Karpas-422 (cell line): ENCODE results near the gene MAP3K20. TPM values are rescaled to one million over a fixed set of nuclear protein-coding genes. Genes with fewer than 3 reads are reported as not detected.

Experiments
- DNase-seq: peaks from one replicate; pipeline ENCODE4 v3.0.0-alpha.2; 2015
- H2AFZ ChIP-seq: fragments of 200-600 bp; sonication (generic); 2 replicates; pipeline ENCODE4 v1.6.1; 2014; ENCODE audit warnings: antibody characterized with exemption, low read length, mixed read lengths
- H3K27ac ChIP-seq: fragments of 200-600 bp; sonication (generic); 2 replicates; pipeline ENCODE4 v1.5.1; 2014; ENCODE audit warnings: mild to moderate bottlenecking, low read length, moderate library complexity
- H3K27me3 ChIP-seq: fragments of 200-600 bp; sonication (generic); 2 replicates; pipeline ENCODE4 v1.6.1; 2014; ENCODE audit warnings: low read length, mixed read lengths
- H3K36me3 ChIP-seq: fragments of 200-600 bp; sonication (generic); 2 replicates; pipeline ENCODE4 v1.6.1; 2014; ENCODE audit warnings: low read length, mixed read lengths; ENCODE audit not compliant: insufficient read depth
- H3K4me1 ChIP-seq: fragments of 200-600 bp; sonication (generic); 2 replicates; pipeline ENCODE4 v1.6.1; 2014; ENCODE audit warnings: mild to moderate bottlenecking, low read length, mixed read lengths
- H3K4me2 ChIP-seq: fragments of 200-600 bp; sonication (generic); 2 replicates; pipeline ENCODE4 v1.6.1; 2014; ENCODE audit warnings: low read length, low read depth, mild to moderate bottlenecking; ENCODE audit not compliant: poor library complexity, severe bottlenecking
- H3K4me3 ChIP-seq: fragments of 200-600 bp; sonication (generic); 2 replicates; pipeline ENCODE4 v1.5.1; 2014; ENCODE audit warnings: mild to moderate bottlenecking, antibody characterized with exemption, low read length, mixed read lengths
- H3K79me2 ChIP-seq: fragments of 200-600 bp; sonication (generic); 2 replicates; pipeline ENCODE4 v1.6.1; 2014; ENCODE audit warnings: mild to moderate bottlenecking, low read length, mixed read lengths
- H3K9ac ChIP-seq: fragments of 200-600 bp; sonication (generic); 2 replicates; pipeline ENCODE4 v1.6.0; 2014; ENCODE audit warnings: low read length
- H3K9me2 ChIP-seq: fragments of 200-600 bp; sonication (generic), shearing (Covaris generic); replicated peaks from 2 replicates; pipeline ENCODE4 v1.6.0; 2014; ENCODE audit warnings: mild to moderate bottlenecking, low read length, moderate library complexity; ENCODE audit not compliant: insufficient read depth
- H3K9me3 ChIP-seq: fragments of 300-700, 200-600 bp; sonication (generic); 2 replicates; pipeline ENCODE4 v1.6.1; 2014; ENCODE audit warnings: low read length, mixed read lengths
- H4K20me1 ChIP-seq: fragments of 200-600 bp; sonication (generic); 2 replicates; pipeline ENCODE4 v1.6.1; 2014; ENCODE audit warnings: mild to moderate bottlenecking, antibody characterized with exemption, low read length, low read depth; ENCODE audit not compliant: insufficient read depth
- total RNA-seq: library from RNA; depleted of rRNA; stranded (reverse); fragments of >200 nt; shearing (Covaris generic); gene quantifications from 2 replicates; pipeline ENCODE4 v1.2.3, GENCODE V29; 2014; ENCODE audit warnings: low replicate concordance

Gene MAP3K20
- total RNA-seq, 1 experiment from 2014 or later = 0.34 TPM

GRCh38 chr2:173148520-173148919, 72.9 kb downstream of the MAP3K20 start:
- no peak overlapping the region for H3K27ac ChIP-seq
- no peak overlapping the region for H2AFZ ChIP-seq
- no peaks in the 10 kb centered on the region for H3K9me2 ChIP-seq
- no peaks in the 10 kb centered on the region for H3K4me1 ChIP-seq
- H3K27me3 ChIP-seq = no peaks in the 10 kb centered on the region
- H3K9me3 ChIP-seq = no peaks in the 10 kb centered on the region
- H3K4me2 ChIP-seq = no peak overlapping the region
- no peak overlapping the region for H3K9ac ChIP-seq
- H4K20me1 ChIP-seq = no peaks in the 10 kb centered on the region
- H3K36me3 ChIP-seq = no peaks in the 10 kb centered on the region
- no peak overlapping the region for H3K4me3 ChIP-seq
- H3K79me2 ChIP-seq = no peaks in the 10 kb centered on the region
- no peak for DNase-seq

DNA sequence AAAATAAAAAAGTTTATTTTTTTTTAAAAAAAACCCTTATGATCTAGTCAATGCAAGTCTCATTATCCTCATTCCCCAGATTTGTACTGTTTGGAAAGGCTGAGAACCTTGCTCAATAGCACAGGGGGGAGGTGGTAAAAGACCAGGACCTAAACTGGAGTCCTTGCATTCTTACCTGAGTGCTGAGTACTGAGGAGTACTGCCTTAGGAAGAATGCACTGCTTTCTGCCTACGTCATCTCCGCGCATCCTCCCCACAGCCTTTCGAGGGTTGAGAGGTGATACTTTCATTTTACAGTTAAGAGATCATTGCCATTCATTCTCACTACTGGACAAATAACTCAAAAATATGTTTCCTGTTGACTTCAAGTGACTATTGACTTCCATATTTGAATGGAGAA, 73.8 kb downstream of the MAP3K20 start:
- Histone ChIP-seq H3K79me2 (no peaks in the 10 kb centered on the region), H3K9me2 (no peaks in the 10 kb centered on the region), H2AFZ (no peak overlapping the region), H3K4me2 (no peak overlapping the region), H4K20me1 (no peaks in the 10 kb centered on the region), H3K9me3 (no peaks in the 10 kb centered on the region), H3K36me3 (no peaks in the 10 kb centered on the region), H3K4me1 (no peaks in the 10 kb centered on the region), H3K27me3 (no peaks in the 10 kb centered on the region), H3K9ac (no peak overlapping the region), H3K4me3 (no peak overlapping the region), H3K27ac (no peak overlapping the region)
- DNase-seq = no peak

GRCh38 chr2:173150087-173150486, 74.4 kb downstream of the MAP3K20 start:
- Histone ChIP-seq H3K36me3 (no peaks in the 10 kb centered on the region), H3K9me3 (no peaks in the 10 kb centered on the region), H3K27me3 (no peaks in the 10 kb centered on the region), H3K4me2 (no peak overlapping the region), H2AFZ (no peak overlapping the region), H4K20me1 (no peaks in the 10 kb centered on the region), H3K4me3 (no peak overlapping the region), H3K9ac (no peak overlapping the region), H3K27ac (no peak overlapping the region), H3K79me2 (no peaks in the 10 kb centered on the region), H3K4me1 (no peaks in the 10 kb centered on the region), H3K9me2 (no peaks in the 10 kb centered on the region)
- no peak for DNase-seq

GRCh38 chr2:173150963-173151362, 75.3 kb downstream of the MAP3K20 start:
- DNase-seq = no peak
- Histone ChIP-seq H3K79me2 (no peaks in the 10 kb centered on the region), H3K4me2 (no peak overlapping the region)

DNA sequence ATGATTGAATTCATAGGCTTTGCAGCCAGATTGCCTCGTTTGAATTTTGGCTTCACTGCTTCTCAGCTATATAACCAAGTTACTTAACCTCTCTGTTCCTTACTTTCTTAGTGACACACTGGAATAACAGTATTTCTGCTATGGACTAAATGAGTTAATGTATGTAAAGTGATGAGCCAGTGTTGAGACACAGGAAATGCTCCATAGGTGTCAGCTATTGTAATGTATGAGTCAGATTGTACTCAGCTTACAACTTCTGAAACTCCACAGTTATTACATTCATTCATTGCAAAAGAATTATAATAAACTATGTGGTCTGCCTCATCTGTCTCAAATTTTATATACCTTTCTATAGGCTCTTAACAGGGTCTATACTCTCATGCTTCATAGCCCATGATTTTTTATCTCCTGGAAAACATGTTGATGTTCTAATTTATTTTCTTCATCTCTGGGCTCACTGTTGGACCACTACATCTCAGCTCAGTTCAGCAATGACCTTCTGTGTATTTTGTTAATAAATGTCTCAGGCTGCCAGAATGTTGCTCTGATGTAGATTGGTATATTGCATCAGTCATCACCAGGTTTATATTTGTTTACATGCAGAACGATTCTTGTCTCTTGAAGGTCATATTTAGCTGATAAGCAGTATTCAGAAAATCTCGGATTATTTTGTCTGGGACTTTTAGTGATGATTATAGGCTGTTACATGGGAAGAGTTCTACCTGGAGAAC, 76.2 kb downstream of the MAP3K20 start:
- Histone ChIP-seq H3K4me1 (no peaks in the 10 kb centered on the region), H3K79me2 (no peaks in the 10 kb centered on the region), H3K27me3 (no peaks in the 10 kb centered on the region), H3K27ac (no peak overlapping the region), H4K20me1 (no peaks in the 10 kb centered on the region), H3K4me2 (no peak overlapping the region), H3K9me2 (no peaks in the 10 kb centered on the region), H3K36me3 (no peaks in the 10 kb centered on the region), H3K9me3 (no peaks in the 10 kb centered on the region), H3K4me3 (no peak overlapping the region), H2AFZ (no peak overlapping the region), H3K9ac (no peak overlapping the region)
- no peak for DNase-seq

More at GRCh38 chr2:173150963-173151362, 75.3 kb downstream of the MAP3K20 start:
- Histone ChIP-seq H2AFZ (no peak overlapping the region), H4K20me1 (no peaks in the 10 kb centered on the region), H3K4me3 (no peak overlapping the region), H3K36me3 (no peaks in the 10 kb centered on the region), H3K27me3 (no peaks in the 10 kb centered on the region), H3K4me1 (no peaks in the 10 kb centered on the region), H3K9me3 (no peaks in the 10 kb centered on the region), H3K27ac (no peak overlapping the region), H3K9ac (no peak overlapping the region), H3K9me2 (no peaks in the 10 kb centered on the region)

DNA sequence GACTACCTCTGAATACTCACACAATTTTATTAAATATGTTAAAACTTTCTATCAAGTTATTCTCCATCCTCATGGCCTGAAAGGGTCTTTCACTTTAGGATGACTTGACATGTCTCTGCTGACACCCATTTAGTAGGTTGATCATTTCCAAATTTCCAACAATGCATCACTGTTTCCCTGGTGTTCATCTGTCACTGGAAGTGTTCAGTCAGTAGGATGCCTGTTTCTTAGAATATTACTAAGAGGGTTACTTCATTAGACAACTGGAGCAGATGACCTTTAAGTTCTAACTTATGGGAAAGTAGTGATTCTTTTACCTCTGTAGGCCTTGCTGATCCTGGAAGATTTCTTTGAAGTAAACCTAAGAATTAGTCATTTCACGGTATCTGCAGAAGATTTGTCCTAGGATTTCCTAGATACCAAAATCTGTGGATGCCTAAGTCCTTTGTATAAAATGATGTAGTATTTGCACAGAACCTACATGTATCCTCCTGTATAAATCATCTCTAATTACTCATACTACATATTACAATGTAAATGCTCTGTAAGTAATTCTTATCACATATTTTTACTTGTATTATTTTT, 77.7 kb downstream of the MAP3K20 start:
- Histone ChIP-seq H3K9me3 (no peaks in the 10 kb centered on the region), H3K4me1 (no peaks in the 10 kb centered on the region), H3K9ac (no peak overlapping the region), H3K4me2 (no peak overlapping the region), H3K4me3 (no peak overlapping the region), H3K36me3 (no peaks in the 10 kb centered on the region), H2AFZ (no peak overlapping the region), H3K9me2 (no peaks in the 10 kb centered on the region), H3K27me3 (no peaks in the 10 kb centered on the region), H3K79me2 (no peaks in the 10 kb centered on the region), H4K20me1 (no peaks in the 10 kb centered on the region), H3K27ac (no peak overlapping the region)
- DNase-seq = no peak

- no peaks in the 10 kb centered on the region for H3K4me1 ChIP-seq
- H3K27me3 ChIP-seq = no peaks in the 10 kb centered on the region
- H3K4me3 ChIP-seq = no peak overlapping the region
- H3K27ac ChIP-seq = no peak overlapping the region
- no peak overlapping the region for H3K9ac ChIP-seq
- no peaks in the 10 kb centered on the region for H3K79me2 ChIP-seq
- no peak overlapping the region for H2AFZ ChIP-seq
- no peaks in the 10 kb centered on the region for H3K36me3 ChIP-seq
- no peaks in the 10 kb centered on the region for H4K20me1 ChIP-seq
- no peak overlapping the region for H3K4me2 ChIP-seq
- no peaks in the 10 kb centered on the region for H3K9me2 ChIP-seq
- no peak for DNase-seq
- H3K9me3 ChIP-seq = no peaks in the 10 kb centered on the region
Observed at GRCh38 chr2:173157676-173158293, 82.1 kb downstream of the MAP3K20 start.

DNA sequence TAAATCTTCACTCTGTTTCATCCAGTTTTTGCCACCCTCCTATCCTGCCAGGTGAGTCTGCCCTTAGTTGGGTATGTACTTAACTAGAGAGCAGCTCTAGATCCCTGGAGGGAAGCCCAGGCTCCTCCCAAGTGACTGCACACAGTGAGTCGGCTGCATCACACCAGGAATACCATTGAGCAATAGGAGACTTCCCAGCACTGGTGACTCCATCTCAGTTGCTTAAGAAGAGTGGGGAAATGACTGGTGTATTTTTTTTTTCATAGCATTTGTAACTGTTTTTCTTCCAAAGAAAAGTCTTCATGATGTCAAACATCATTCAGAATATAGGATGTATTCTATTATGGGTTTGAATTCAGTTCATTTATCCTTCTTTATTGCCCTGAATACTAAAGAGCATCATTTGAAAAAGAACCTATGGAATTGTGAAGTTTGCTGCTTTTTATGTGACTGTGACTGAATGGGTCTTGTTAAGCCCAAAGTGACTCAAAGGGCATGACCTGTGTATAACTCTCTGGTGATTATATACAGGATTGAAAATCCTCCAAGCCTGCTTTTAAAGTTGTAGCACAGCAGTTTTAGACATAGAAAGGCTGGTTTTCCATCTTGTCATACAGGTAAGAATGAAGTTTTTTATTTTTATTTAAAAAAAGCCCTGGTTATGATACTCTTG, 84.3 kb downstream of the MAP3K20 start:
- Histone ChIP-seq H4K20me1 (no peaks in the 10 kb centered on the region), H3K36me3 (no peaks in the 10 kb centered on the region), H3K9ac (no peak overlapping the region), H2AFZ (no peak overlapping the region), H3K4me3 (no peak overlapping the region), H3K27ac (no peak overlapping the region), H3K4me2 (no peak overlapping the region), H3K9me2 (no peaks in the 10 kb centered on the region), H3K79me2 (no peaks in the 10 kb centered on the region), H3K4me1 (no peaks in the 10 kb centered on the region), H3K9me3 (no peaks in the 10 kb centered on the region), H3K27me3 (no peaks in the 10 kb centered on the region)
- DNase-seq = no peak
